ENCODE data around the gene SLC25A43. TPM values are rescaled to one million over a fixed set of nuclear protein-coding genes. Genes with fewer than 3 reads are reported as not detected.

Gene SLC25A43
- polyA plus RNA-seq, 1 of the 3 experiments (the other 2 are of a cell fraction): 13.2 TPM

GRCh38 chrX:119399772-119400101 is 601 bp downstream of the SLC25A43 start:
- H3K4me1 ChIP-seq (ENCODE audit: control insufficient read depth in 1 of 2, insufficient read depth in 2 of 2, low read depth in 1 of 2, low read length in 1 of 2): no peaks in the 10 kb centered on the region
- POLR2A ChIA-PET: no interaction called here
- H2AFZ ChIP-seq (ENCODE audit: low read depth): no peak overlapping the region
- peaks cover 11% of the 10 kb centered on the region; the same call in 1 of the 2 replicates for H3K79me2 ChIP-seq (ENCODE audit: insufficient read depth)
- peak overlapping the region; percentile 74 for H3K4me2 ChIP-seq
- TF ChIP-seq RCOR1 (IDR thresholded peaks at IDR 0.05; ENCODE audit: low read length) (no peak), RAD21 (IDR thresholded peaks at IDR 0.05; ENCODE audit: low read length) (no peak), GABPA (IDR thresholded peaks at IDR 0.05; ENCODE audit: low read depth) (no peak), GATA2 (CRISPR knock-in tag; IDR thresholded peaks at IDR 0.05) (no peak), FOXJ3 (CRISPR knock-in tag; IDR thresholded peaks at IDR 0.05) (no peak), EP300 (IDR thresholded peaks at IDR 0.05; ENCODE audit: borderline replicate concordance in 1 of 2, low read depth in 1 of 2, low read length in 1 of 2) (no peak), ZBTB33 (IDR thresholded peaks at IDR 0.05; ENCODE audit: borderline replicate concordance, low read depth) (no peak), PBX3 (IDR thresholded peaks at IDR 0.05) (no peak), MXI1 (IDR thresholded peaks at IDR 0.05; ENCODE audit: low read depth, low read length) (no peak), MEF2A (IDR thresholded peaks at IDR 0.05; ENCODE audit: borderline replicate concordance, low read depth) (no peak), FOSL2 (IDR thresholded peaks at IDR 0.05; ENCODE audit: borderline replicate concordance, low read depth) (no peak), NFIC (IDR thresholded peaks at IDR 0.05; ENCODE audit: borderline replicate concordance) (no peak)
- TF ChIP-seq, protein P1, sequence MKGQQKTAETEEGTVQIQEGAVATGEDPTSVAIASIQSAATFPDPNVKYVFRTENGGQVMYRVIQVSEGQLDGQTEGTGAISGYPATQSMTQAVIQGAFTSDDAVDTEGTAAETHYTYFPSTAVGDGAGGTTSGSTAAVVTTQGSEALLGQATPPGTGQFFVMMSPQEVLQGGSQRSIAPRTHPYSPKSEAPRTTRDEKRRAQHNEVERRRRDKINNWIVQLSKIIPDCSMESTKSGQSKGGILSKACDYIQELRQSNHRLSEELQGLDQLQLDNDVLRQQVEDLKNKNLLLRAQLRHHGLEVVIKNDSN (IDR thresholded peaks at IDR 0.05; ENCODE audit: borderline replicate concordance, low read depth): no peak
- no peak overlapping the region for H3K27ac ChIP-seq (ENCODE audit: low read depth in 2 of 2, low read length in 1 of 2)
- H3K9me3 ChIP-seq: no peaks in the 10 kb centered on the region
- DNase-seq: no peak
- no peaks in the 10 kb centered on the region for H4K20me1 ChIP-seq (ENCODE audit: insufficient read depth)
- peak overlapping the region; percentile 51 to 64 for H3K4me3 ChIP-seq (ENCODE audit: low read depth in 2 of 2, low read length in 1 of 2)
- peak overlapping the region; percentile 73; the same call in 1 of the 2 replicates for H3K9ac ChIP-seq
- no peaks in the 10 kb centered on the region for H3K9me2 ChIP-seq
- CTCF ChIA-PET: no interaction called here
- WGBS (ENCODE audit: low lambda C conversion rate): 5% methylated on average over 8 of the region's 12 CpGs
- H3F3A ChIP-seq (replicated peaks; ENCODE audit: insufficient read depth): no peaks in the 10 kb centered on the region
- H3K27me3 ChIP-seq (ENCODE audit: insufficient read depth): peaks cover 5% of the 10 kb centered on the region; the same call in 1 of the 2 replicates
- no peaks in the 10 kb centered on the region for H3K36me3 ChIP-seq (replicated peaks in 1 of 2; ENCODE audit: control insufficient read depth in 1 of 2, insufficient read depth in 2 of 2, low read length in 1 of 2)

- H3K36me3 ChIP-seq (replicated peaks in 1 of 2; ENCODE audit: control insufficient read depth in 1 of 2, insufficient read depth in 2 of 2, low read length in 1 of 2): no peaks in the 10 kb centered on the region
- TF ChIP-seq RXRA (IDR thresholded peaks at IDR 0.05; ENCODE audit: borderline replicate concordance, low read depth) (no peak), FOXM1 (IDR thresholded peaks at IDR 0.05; ENCODE audit: low read depth) (no peak), NRF1 (IDR thresholded peaks at IDR 0.05; ENCODE audit: low read depth, low read length) (no peak), EZH2phosphoT487 (IDR thresholded peaks at IDR 0.05; ENCODE audit: borderline replicate concordance, low read depth) (no peak), JUND (IDR thresholded peaks at IDR 0.05) (no peak), SIN3A (IDR thresholded peaks at IDR 0.05; ENCODE audit: borderline replicate concordance, low read depth, low read length) (no peak), GABPA (IDR thresholded peaks at IDR 0.05; ENCODE audit: low read depth) (no peak)
- TF ChIP-seq, protein P2, sequence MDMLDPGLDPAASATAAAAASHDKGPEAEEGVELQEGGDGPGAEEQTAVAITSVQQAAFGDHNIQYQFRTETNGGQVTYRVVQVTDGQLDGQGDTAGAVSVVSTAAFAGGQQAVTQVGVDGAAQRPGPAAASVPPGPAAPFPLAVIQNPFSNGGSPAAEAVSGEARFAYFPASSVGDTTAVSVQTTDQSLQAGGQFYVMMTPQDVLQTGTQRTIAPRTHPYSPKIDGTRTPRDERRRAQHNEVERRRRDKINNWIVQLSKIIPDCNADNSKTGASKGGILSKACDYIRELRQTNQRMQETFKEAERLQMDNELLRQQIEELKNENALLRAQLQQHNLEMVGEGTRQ (IDR thresholded peaks at IDR 0.05; ENCODE audit: borderline replicate concordance, low read depth, low read length): no peak
- 48% methylated on average over 4 of the region's 4 CpGs for WGBS (ENCODE audit: low lambda C conversion rate)
- ChIA-PET CTCF (no interaction called here), POLR2A (no interaction called here)
- no peak overlapping the region for H3K4me3 ChIP-seq (ENCODE audit: low read depth in 2 of 2, low read length in 1 of 2)
- peaks cover 11% of the 10 kb centered on the region; the same call in 1 of the 2 replicates for H3K79me2 ChIP-seq (ENCODE audit: insufficient read depth)
- DNase-seq: no peak
- peaks cover 5% of the 10 kb centered on the region; the same call in 1 of the 2 replicates for H3K27me3 ChIP-seq (ENCODE audit: insufficient read depth)
- H3K27ac ChIP-seq (ENCODE audit: low read depth in 2 of 2, low read length in 1 of 2): no peak overlapping the region
- no peaks in the 10 kb centered on the region for H4K20me1 ChIP-seq (ENCODE audit: insufficient read depth)
- H2AFZ ChIP-seq (ENCODE audit: low read depth): no peak overlapping the region
- H3K9ac ChIP-seq: no peak overlapping the region
- H3K4me2 ChIP-seq: no peak overlapping the region
- no peaks in the 10 kb centered on the region for H3F3A ChIP-seq (replicated peaks; ENCODE audit: insufficient read depth)
- no peaks in the 10 kb centered on the region for H3K9me2 ChIP-seq
- no peaks in the 10 kb centered on the region for H3K4me1 ChIP-seq (ENCODE audit: control insufficient read depth in 1 of 2, insufficient read depth in 2 of 2, low read depth in 1 of 2, low read length in 1 of 2)
- H3K9me3 ChIP-seq: no peaks in the 10 kb centered on the region
Observed at GRCh38 chrX:119401569-119401968, 2.4 kb downstream of the SLC25A43 start.
